ENCODE results near the gene FDX1.
"Not testable (repeated sequence)": the region's sequence is repeated elsewhere in the genome, so short reads cannot be mapped to it uniquely, and the experiment has no call there.

Gene FDX1

GRCh38 chr11:110429731-110430266 lies at the start of gene FDX1:
TSS of gene FDX1 (plus strand) at chr11:110429948. CDS start at chr11:110430121, 173 bp downstream.
- Histone ChIP-seq H3K36me3 (no peaks in the 10 kb centered on the region; the same call in 1 of the 2 replicates), H3K4me2 (peak within 1 kb of the TSS; percentile 92), H4K20me1 (peaks cover 36% of the 10 kb centered on the region), H3K9ac (peak within 1 kb of the TSS; percentile 99), H3K27me3 (no peaks in the 10 kb centered on the region), H3K27ac (peak within 1 kb of the TSS; percentile 99), H3K4me3 (peak within 1 kb of the TSS; percentile 97), H3K9me3 (no peaks in the 10 kb centered on the region), H3K4me1 (peaks cover 40% of the 10 kb centered on the region)
- TF ChIP-seq Cebpa-rat (IDR thresholded peaks at IDR 0.05): no peak

- Histone ChIP-seq H3K4me3 (no peak overlapping the region), H3K4me2 (no peak overlapping the region), H3K4me1 (no peaks in the 10 kb centered on the region), H3K36me3 (no peaks in the 10 kb centered on the region), H3K9me3 (0 out of 2 replicates have a peak, but pooled peaks cover 3% of the 10 kb centered on the region), H3K9ac (no peak overlapping the region), H3K27me3 (no peaks in the 10 kb centered on the region), H4K20me1 (no peaks in the 10 kb centered on the region), H3K27ac (no peak overlapping the region)
- no peak for TF ChIP-seq Cebpa-rat (IDR thresholded peaks at IDR 0.05)
Observed at GRCh38 chr11:110380836-110381622, 48.7 kb upstream of the FDX1 start.

- peaks cover 12% of the 10 kb centered on the region; the same call in 1 of the 2 replicates for H3K9me3 ChIP-seq
- not testable (repeated sequence) for H3K9ac ChIP-seq, H4K20me1 ChIP-seq, H3K4me3 ChIP-seq, H3K27me3 ChIP-seq, H3K27ac ChIP-seq, H3K4me1 ChIP-seq, H3K4me2 ChIP-seq, H3K36me3 ChIP-seq
Observed at GRCh38 chr11:110388231-110388630, 41.5 kb upstream of the FDX1 start.

GRCh38 chr11:110389965-110390364 lies 39.8 kb upstream of the FDX1 start:
- Histone ChIP-seq H3K27ac (no peak overlapping the region), H3K27me3 (no peaks in the 10 kb centered on the region), H4K20me1 (no peaks in the 10 kb centered on the region), H3K4me2 (no peak overlapping the region), H3K36me3 (no peaks in the 10 kb centered on the region), H3K9me3 (peaks cover 17% of the 10 kb centered on the region), H3K4me1 (no peaks in the 10 kb centered on the region), H3K9ac (no peak overlapping the region), H3K4me3 (no peak overlapping the region)
- no peak for TF ChIP-seq Cebpa-rat (IDR thresholded peaks at IDR 0.05)

- H3K36me3 ChIP-seq: no peaks in the 10 kb centered on the region
Observed at GRCh38 chr11:110392056-110392455, 37.7 kb upstream of the FDX1 start.

GRCh38 chr11:110397668-110398286 lies 32.0 kb upstream of the FDX1 start:
- H3K4me3 ChIP-seq, H3K4me1 ChIP-seq, H4K20me1 ChIP-seq, H3K27me3 ChIP-seq, H3K27ac ChIP-seq, H3K36me3 ChIP-seq, H3K9ac ChIP-seq, H3K4me2 ChIP-seq: not testable (repeated sequence)
- peaks cover 21% of the 10 kb centered on the region for H3K9me3 ChIP-seq

More at GRCh38 chr11:110392056-110392455, 37.7 kb upstream of the FDX1 start:
- no peak for TF ChIP-seq Cebpa-rat (IDR thresholded peaks at IDR 0.05)
- Histone ChIP-seq H3K4me3 (no peak overlapping the region), H4K20me1 (no peaks in the 10 kb centered on the region), H3K27me3 (no peaks in the 10 kb centered on the region), H3K4me2 (no peak overlapping the region), H3K4me1 (no peaks in the 10 kb centered on the region), H3K9me3 (peaks cover 33% of the 10 kb centered on the region), H3K27ac (no peak overlapping the region), H3K9ac (no peak overlapping the region)

- H3K4me1 ChIP-seq, H3K4me2 ChIP-seq, H4K20me1 ChIP-seq, H3K27ac ChIP-seq, H3K36me3 ChIP-seq, H3K27me3 ChIP-seq, H3K9ac ChIP-seq, H3K4me3 ChIP-seq: not testable (repeated sequence)
- peaks cover 14% of the 10 kb centered on the region for H3K9me3 ChIP-seq
Observed at GRCh38 chr11:110403585-110403984, 26.2 kb upstream of the FDX1 start.

GRCh38 chr11:110405636-110406035 lies 24.1 kb upstream of the FDX1 start:
- H3K4me3 ChIP-seq, H3K27me3 ChIP-seq, H3K4me2 ChIP-seq, H3K27ac ChIP-seq, H4K20me1 ChIP-seq, H3K4me1 ChIP-seq, H3K36me3 ChIP-seq, H3K9ac ChIP-seq: not testable (repeated sequence)
- H3K9me3 ChIP-seq: peaks cover 14% of the 10 kb centered on the region

GRCh38 chr11:110407315-110407714 lies 22.4 kb upstream of the FDX1 start:
- Histone ChIP-seq H3K4me3 (no peak overlapping the region), H3K27ac (no peak overlapping the region), H3K36me3 (no peaks in the 10 kb centered on the region), H3K4me2 (no peak overlapping the region), H3K4me1 (no peaks in the 10 kb centered on the region), H4K20me1 (no peaks in the 10 kb centered on the region), H3K9me3 (peaks cover 14% of the 10 kb centered on the region), H3K27me3 (no peaks in the 10 kb centered on the region), H3K9ac (no peak overlapping the region)
- no peak for TF ChIP-seq Cebpa-rat (IDR thresholded peaks at IDR 0.05)

- Histone ChIP-seq H3K4me2 (no peak overlapping the region), H3K36me3 (no peaks in the 10 kb centered on the region), H3K9me3 (peaks cover 14% of the 10 kb centered on the region), H3K4me1 (no peaks in the 10 kb centered on the region), H3K27ac (no peak overlapping the region), H4K20me1 (no peaks in the 10 kb centered on the region), H3K9ac (no peak overlapping the region), H3K27me3 (no peaks in the 10 kb centered on the region), H3K4me3 (no peak overlapping the region)
- TF ChIP-seq Cebpa-rat (IDR thresholded peaks at IDR 0.05): no peak
Observed at GRCh38 chr11:110409174-110409573, 20.6 kb upstream of the FDX1 start.
